Neural cell (in vitro differentiated cells): Measurements from ENCODE around the gene ITGB3BP.

Experiments
- EP300 ChIP-seq: fragments of 450-650 bp; conservative IDR thresholded peaks from 2 replicates; pipeline ENCODE4 v1.6.1; 2014; ENCODE audit warnings: antibody characterized with exemption, mild to moderate bottlenecking, moderate library complexity; ENCODE audit not compliant: poor library complexity, severe bottlenecking
- EZH2 ChIP-seq: fragments of 200-600, 300-800 bp; shearing (Covaris generic), sonication (generic); IDR thresholded peaks from 2 replicates; pipeline ENCODE4 v1.6.1; 2014; ENCODE audit warnings: antibody characterized with exemption, low read length, borderline replicate concordance, mild to moderate bottlenecking; ENCODE audit not compliant: insufficient read depth, poor library complexity, severe bottlenecking
- MXI1 ChIP-seq: fragments of 450-650 bp; conservative IDR thresholded peaks from 2 replicates; pipeline ENCODE4 v1.6.1; 2014; ENCODE audit warnings: antibody characterized with exemption, mild to moderate bottlenecking; ENCODE audit not compliant: poor library complexity, severe bottlenecking
- RAD21 ChIP-seq: fragments of 450-650 bp; conservative IDR thresholded peaks from 2 replicates; pipeline ENCODE4 v1.6.1; 2014; ENCODE audit warnings: antibody characterized with exemption, mild to moderate bottlenecking, moderate library complexity
- SMC3 ChIP-seq: fragments of 450-650 bp; conservative IDR thresholded peaks from 2 replicates; pipeline ENCODE4 v1.6.1; 2014; ENCODE audit warnings: antibody characterized with exemption, mild to moderate bottlenecking, moderate library complexity; ENCODE audit not compliant: poor library complexity
- TF ChIP-seq, protein P1 (sequence below): fragments of 450-650 bp; IDR thresholded peaks from 2 replicates; pipeline ENCODE4 v1.5.1; 2014; ENCODE audit warnings: antibody characterized with exemption, mild to moderate bottlenecking, moderate library complexity; ENCODE audit not compliant: poor library complexity, severe bottlenecking

DNA sequence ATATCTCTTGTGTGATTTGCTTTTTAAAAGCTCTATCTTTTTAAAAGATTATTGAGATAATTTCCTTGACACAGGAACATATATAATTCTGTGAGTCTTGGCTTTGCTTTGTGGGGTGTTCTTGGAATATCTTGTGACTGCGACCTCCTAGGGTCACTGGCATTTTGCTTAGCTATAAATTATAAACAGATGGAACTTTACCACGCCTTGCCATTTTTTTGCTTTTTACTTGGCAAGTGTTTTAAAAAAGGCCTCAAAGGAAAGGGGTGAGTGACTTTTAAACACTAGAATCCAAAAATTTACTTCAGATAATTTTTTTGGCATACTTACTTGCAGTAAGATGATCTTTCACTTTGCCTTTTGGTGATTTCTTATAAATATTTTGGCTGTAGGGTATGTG lies 112.0 kb downstream of the ITGB3BP start:
- TF ChIP-seq EZH2 (no peak), EP300 (no peak), MXI1 (no peak), RAD21 (no peak), SMC3 (no peak)
- TF ChIP-seq, protein P1, sequence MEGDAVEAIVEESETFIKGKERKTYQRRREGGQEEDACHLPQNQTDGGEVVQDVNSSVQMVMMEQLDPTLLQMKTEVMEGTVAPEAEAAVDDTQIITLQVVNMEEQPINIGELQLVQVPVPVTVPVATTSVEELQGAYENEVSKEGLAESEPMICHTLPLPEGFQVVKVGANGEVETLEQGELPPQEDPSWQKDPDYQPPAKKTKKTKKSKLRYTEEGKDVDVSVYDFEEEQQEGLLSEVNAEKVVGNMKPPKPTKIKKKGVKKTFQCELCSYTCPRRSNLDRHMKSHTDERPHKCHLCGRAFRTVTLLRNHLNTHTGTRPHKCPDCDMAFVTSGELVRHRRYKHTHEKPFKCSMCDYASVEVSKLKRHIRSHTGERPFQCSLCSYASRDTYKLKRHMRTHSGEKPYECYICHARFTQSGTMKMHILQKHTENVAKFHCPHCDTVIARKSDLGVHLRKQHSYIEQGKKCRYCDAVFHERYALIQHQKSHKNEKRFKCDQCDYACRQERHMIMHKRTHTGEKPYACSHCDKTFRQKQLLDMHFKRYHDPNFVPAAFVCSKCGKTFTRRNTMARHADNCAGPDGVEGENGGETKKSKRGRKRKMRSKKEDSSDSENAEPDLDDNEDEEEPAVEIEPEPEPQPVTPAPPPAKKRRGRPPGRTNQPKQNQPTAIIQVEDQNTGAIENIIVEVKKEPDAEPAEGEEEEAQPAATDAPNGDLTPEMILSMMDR: no peak
